H1 (cell line): ENCODE data around the gene TMEM212.

Experiments
- EZH2 ChIP-seq: fragments of 200-600 bp; sonication (generic); IDR thresholded peaks from 2 replicates; pipeline ENCODE4 v1.7.1; 2012; ENCODE audit warnings: low read depth, mild to moderate bottlenecking, moderate library complexity, low read length, inconsistent platforms; ENCODE audit not compliant: severe bottlenecking
- YY1 ChIP-seq: IDR thresholded peaks from 2 replicates; pipeline ENCODE4 v1.6.1; 2011; ENCODE audit warnings: low read depth, mild to moderate bottlenecking, low read length

- TF ChIP-seq EZH2 (no peak), YY1 (no peak)
Observed at GRCh38 chr3:171824824-171825221, 18.3 kb upstream of the TMEM212 start.
